Neural progenitor cell (in vitro differentiated cells): Measurements from ENCODE around the gene RAB3GAP2. TPM values are rescaled to one million over a fixed set of nuclear protein-coding genes. Genes with fewer than 3 reads are reported as not detected.

Experiments
- DNase-seq: peaks from one replicate; pipeline ENCODE4 v3.0.0-alpha.2; 2016; ENCODE audit warnings: low spot score
- H2AFZ ChIP-seq: fragments of 200-600 bp; sonication (generic); replicated peaks from 2 replicates; pipeline ENCODE4 v1.6.1; 2016; ENCODE audit warnings: antibody characterized with exemption
- H3F3A ChIP-seq: fragments of 200-600 bp; sonication (generic); 2 replicates; pipeline ENCODE4 v1.6.1; 2016; ENCODE audit warnings: antibody characterized with exemption, low read depth
- H3K27ac ChIP-seq: fragments of 200-600 bp; sonication (generic); 2 replicates; pipeline ENCODE4 v1.5.1; 2016; ENCODE audit warnings: mild to moderate bottlenecking
- H3K27me3 ChIP-seq: fragments of 200-600 bp; sonication (generic); 2 replicates; pipeline ENCODE4 v1.6.1; 2016; ENCODE audit warnings: mild to moderate bottlenecking, moderate library complexity
- H3K36me3 ChIP-seq: fragments of 200-600 bp; sonication (generic); 2 replicates; pipeline ENCODE4 v1.5.1; 2016
- H3K4me1 ChIP-seq: fragments of 200-600 bp; sonication (generic); 2 replicates; pipeline ENCODE4 v1.6.1; 2016; ENCODE audit warnings: mixed run types
- H3K4me2 ChIP-seq: fragments of 200-600 bp; sonication (generic); 2 replicates; pipeline ENCODE4 v1.6.1; 2016
- H3K4me3 ChIP-seq: fragments of 200-600 bp; sonication (generic); 2 replicates; pipeline ENCODE4 v1.5.1; 2016
- H3K79me2 ChIP-seq: fragments of 200-600 bp; sonication (generic); 2 replicates; pipeline ENCODE4 v1.6.1; 2016; ENCODE audit warnings: low read depth
- H3K9ac ChIP-seq: fragments of 200-600 bp; sonication (generic); 2 replicates; pipeline ENCODE4 v1.6.1; 2016
- H3K9me3 ChIP-seq: fragments of 200-600 bp; sonication (generic); 2 replicates; pipeline ENCODE4 v1.5.1; 2016; ENCODE audit warnings: low read depth
- H4K20me1 ChIP-seq: fragments of 200-600 bp; sonication (generic); 2 replicates; pipeline ENCODE4 v1.6.1; 2016; ENCODE audit warnings: low read depth
- H3K27ac Mint-ChIP-seq: 3 replicates; pipeline ENCODE4 v1.8.0; 2021; ENCODE audit warnings: mixed read lengths
- H3K27me3 Mint-ChIP-seq: 2 replicates; pipeline ENCODE4 v1.8.0; 2022; ENCODE audit warnings: low read depth, mild to moderate bottlenecking, inconsistent platforms, moderate library complexity, mixed read lengths; ENCODE audit not compliant: insufficient read depth
- H3K36me3 Mint-ChIP-seq: 3 replicates; pipeline ENCODE4 v1.8.0; 2021; ENCODE audit warnings: mixed read lengths
- H3K4me1 Mint-ChIP-seq: 3 replicates; pipeline ENCODE4 v1.8.0; 2021; ENCODE audit warnings: mixed read lengths
- H3K4me3 Mint-ChIP-seq: 3 replicates; pipeline ENCODE4 v1.8.0; 2021; ENCODE audit warnings: mild to moderate bottlenecking, moderate library complexity, mixed read lengths
- H3K9me3 Mint-ChIP-seq: 3 replicates; pipeline ENCODE4 v1.8.0; 2020; ENCODE audit warnings: mixed read lengths
- EZH2 ChIP-seq: fragments of 200-600 bp; sonication (generic); IDR thresholded peaks from 2 replicates; pipeline ENCODE4 v1.6.1; 2017; ENCODE audit warnings: antibody characterized with exemption, mild to moderate bottlenecking, moderate library complexity
- EZH2phosphoT487 ChIP-seq: fragments of 200-600 bp; sonication (generic); IDR thresholded peaks from 2 replicates; pipeline ENCODE4 v1.6.1; 2017; ENCODE audit warnings: antibody characterized with exemption
- total RNA-seq: library from RNA; depleted of rRNA; stranded (reverse); fragments of >200 nt; gene quantifications from 2 replicates; pipeline ENCODE4 v1.2.3, GENCODE V29; 2015; ENCODE audit warnings: low replicate concordance
- TF ChIP-seq, protein P1 (sequence below): fragments of 200-600 bp; sonication (generic); IDR thresholded peaks from 2 replicates; pipeline ENCODE4 v1.5.1; 2017; ENCODE audit warnings: antibody characterized with exemption, mild to moderate bottlenecking

Gene RAB3GAP2
- total RNA-seq, 1 donor from 2014 or later = 36.4 TPM

DNA sequence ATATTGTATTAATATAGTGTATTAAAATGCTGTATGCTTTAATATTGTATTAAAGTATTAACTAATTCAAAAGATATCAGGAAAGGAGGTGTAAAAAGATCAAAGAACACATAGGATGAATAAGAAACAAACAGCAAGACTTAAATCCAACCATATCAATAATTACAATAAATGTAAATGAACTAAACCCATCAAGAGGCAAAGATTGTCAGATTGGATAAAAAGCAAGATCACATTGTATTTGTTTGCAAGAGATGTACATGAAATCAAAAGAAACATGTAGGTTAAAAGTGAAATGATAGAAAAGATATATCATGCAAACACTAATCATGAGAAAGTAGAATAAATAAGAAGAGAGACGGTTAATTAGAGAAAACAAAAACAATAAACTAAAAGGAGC lies 34.1 kb upstream of the RAB3GAP2 start:
- H3K79me2 ChIP-seq = no peaks in the 10 kb centered on the region
- H3K9me3 ChIP-seq = no peaks in the 10 kb centered on the region
- no peaks in the 10 kb centered on the region for H3F3A ChIP-seq
- TF ChIP-seq EZH2phosphoT487 (no peak), EZH2 (no peak)
- TF ChIP-seq, protein P1, sequence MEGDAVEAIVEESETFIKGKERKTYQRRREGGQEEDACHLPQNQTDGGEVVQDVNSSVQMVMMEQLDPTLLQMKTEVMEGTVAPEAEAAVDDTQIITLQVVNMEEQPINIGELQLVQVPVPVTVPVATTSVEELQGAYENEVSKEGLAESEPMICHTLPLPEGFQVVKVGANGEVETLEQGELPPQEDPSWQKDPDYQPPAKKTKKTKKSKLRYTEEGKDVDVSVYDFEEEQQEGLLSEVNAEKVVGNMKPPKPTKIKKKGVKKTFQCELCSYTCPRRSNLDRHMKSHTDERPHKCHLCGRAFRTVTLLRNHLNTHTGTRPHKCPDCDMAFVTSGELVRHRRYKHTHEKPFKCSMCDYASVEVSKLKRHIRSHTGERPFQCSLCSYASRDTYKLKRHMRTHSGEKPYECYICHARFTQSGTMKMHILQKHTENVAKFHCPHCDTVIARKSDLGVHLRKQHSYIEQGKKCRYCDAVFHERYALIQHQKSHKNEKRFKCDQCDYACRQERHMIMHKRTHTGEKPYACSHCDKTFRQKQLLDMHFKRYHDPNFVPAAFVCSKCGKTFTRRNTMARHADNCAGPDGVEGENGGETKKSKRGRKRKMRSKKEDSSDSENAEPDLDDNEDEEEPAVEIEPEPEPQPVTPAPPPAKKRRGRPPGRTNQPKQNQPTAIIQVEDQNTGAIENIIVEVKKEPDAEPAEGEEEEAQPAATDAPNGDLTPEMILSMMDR = no peak
- Mint-ChIP-seq H3K27ac (no peak overlapping the region), H3K36me3 (no peaks in the 10 kb centered on the region), H3K4me3 (no peak overlapping the region), H3K27me3 (peaks cover 3% of the 10 kb centered on the region), H3K9me3 (peaks cover 15% of the 10 kb centered on the region), H3K4me1 (no peaks in the 10 kb centered on the region)
- H3K36me3 ChIP-seq = no peaks in the 10 kb centered on the region
- H3K4me2 ChIP-seq = no peak overlapping the region
- no peak overlapping the region for H3K4me3 ChIP-seq
- no peaks in the 10 kb centered on the region for H4K20me1 ChIP-seq
- no peaks in the 10 kb centered on the region for H3K4me1 ChIP-seq
- H3K27me3 ChIP-seq = no peaks in the 10 kb centered on the region
- no peak overlapping the region for H3K9ac ChIP-seq
- no peak overlapping the region for H3K27ac ChIP-seq
- no peak overlapping the region for H2AFZ ChIP-seq
- no peak for DNase-seq

DNA sequence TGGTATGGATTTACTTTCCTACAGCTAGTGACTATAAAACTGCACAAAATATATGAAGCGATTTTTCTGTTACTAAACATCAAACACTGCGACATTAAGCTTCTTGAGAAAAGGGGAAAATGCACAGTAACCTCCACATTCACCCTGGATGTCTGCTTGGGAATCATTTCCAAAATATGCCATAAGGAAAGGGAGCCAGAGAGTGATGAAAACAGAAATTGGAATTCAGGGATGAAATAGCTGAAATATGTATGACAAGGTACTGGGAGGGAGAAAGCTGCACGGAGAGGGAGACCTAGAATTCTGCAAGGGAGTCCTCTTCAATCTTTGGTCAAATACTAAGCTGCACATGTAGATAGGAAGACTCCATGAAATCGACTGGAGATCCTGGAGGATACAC lies 31.6 kb upstream of the RAB3GAP2 start:
- TF ChIP-seq, protein P1 = no peak
- no peak for TF ChIP-seq EZH2
- no peak for TF ChIP-seq EZH2phosphoT487
- H3K9me3 Mint-ChIP-seq = peaks cover 12% of the 10 kb centered on the region
- Histone ChIP-seq H3K79me2 (no peaks in the 10 kb centered on the region), H3K4me3 (no peak overlapping the region), H3F3A (no peaks in the 10 kb centered on the region), H2AFZ (no peak overlapping the region), H3K27ac (no peak overlapping the region), H3K4me1 (peaks cover under 1% of the 10 kb centered on the region), H3K27me3 (no peaks in the 10 kb centered on the region), H3K9me3 (no peaks in the 10 kb centered on the region), H3K4me2 (no peak overlapping the region), H4K20me1 (no peaks in the 10 kb centered on the region), H3K36me3 (no peaks in the 10 kb centered on the region), H3K9ac (no peak overlapping the region)
- DNase-seq = no peak
- H3K27ac Mint-ChIP-seq = no peak overlapping the region
- H3K27me3 Mint-ChIP-seq = peaks cover 6% of the 10 kb centered on the region
- no peak overlapping the region for H3K4me3 Mint-ChIP-seq
- peaks cover 14% of the 10 kb centered on the region for H3K4me1 Mint-ChIP-seq
- H3K36me3 Mint-ChIP-seq = no peaks in the 10 kb centered on the region

DNA sequence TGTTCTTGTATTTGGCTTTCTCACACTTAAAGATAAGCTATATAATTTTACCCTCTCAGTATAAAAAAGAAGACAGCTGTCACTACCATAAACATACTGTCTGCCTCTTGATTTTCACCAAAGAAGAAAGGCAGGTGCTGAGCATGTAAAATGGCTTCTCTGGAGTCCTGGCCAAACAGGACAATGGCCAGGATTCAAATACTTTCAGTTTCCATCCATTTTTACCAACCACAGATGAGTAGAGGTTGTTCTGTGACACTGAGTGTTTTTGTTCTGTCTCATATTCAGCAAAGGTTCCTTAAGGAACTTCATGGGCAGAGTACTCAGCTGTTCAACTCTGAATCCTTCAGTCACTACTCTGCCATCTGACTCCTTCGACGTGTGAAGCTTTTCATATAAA lies 29.4 kb upstream of the RAB3GAP2 start:
- Histone ChIP-seq H2AFZ (no peak overlapping the region), H3K4me3 (no peak overlapping the region), H3K9me3 (no peaks in the 10 kb centered on the region), H3K27ac (no peak overlapping the region), H3K4me1 (peaks cover 9% of the 10 kb centered on the region), H3K9ac (no peak overlapping the region), H3K27me3 (no peaks in the 10 kb centered on the region), H3K4me2 (no peak overlapping the region), H4K20me1 (no peaks in the 10 kb centered on the region), H3F3A (no peaks in the 10 kb centered on the region), H3K36me3 (no peaks in the 10 kb centered on the region), H3K79me2 (no peaks in the 10 kb centered on the region)
- Mint-ChIP-seq H3K4me3 (no peak overlapping the region), H3K27ac (no peak overlapping the region), H3K4me1 (peaks cover 30% of the 10 kb centered on the region), H3K27me3 (peaks cover 4% of the 10 kb centered on the region), H3K9me3 (peaks cover 7% of the 10 kb centered on the region), H3K36me3 (no peaks in the 10 kb centered on the region)
- no peak for DNase-seq
- no peak for TF ChIP-seq EZH2
- TF ChIP-seq EZH2phosphoT487 = no peak
- TF ChIP-seq, protein P1 = no peak
